Right lobe of liver (tissue), 6 donors: Measurements from ENCODE around the gene CNTN6. TPM values are rescaled to one million over a fixed set of nuclear protein-coding genes. Genes with fewer than 3 reads are reported as not detected.

ENCODE experiments used
- ATAC-seq, 4 donors: fragments of 200-7000 bp; cut with Tn5 transposase; one replicate each; pipeline ENCODE4 v1.9.1; 2020; ENCODE audit warnings: mild to moderate bottlenecking in 4 of 4, moderate library complexity in 4 of 4
- DNase-seq, 3 donors: peaks; one replicate each; pipeline ENCODE4 v3.0.0-alpha.2; 2020
- H3K27ac ChIP-seq, 3 donors: fragments of 200-600 bp; one replicate each; pipeline ENCODE4 v1.8.0; 2022
- H3K27me3 ChIP-seq, 2 donors: fragments of 200-600 bp; one replicate each; pipeline ENCODE4 v1.8.0; 2022
- H3K36me3 ChIP-seq, 4 donors: fragments of 200-600 bp; sonication (generic) in 1 of 4; one replicate each; pipeline versions ENCODE4 v1.5.1 to v1.8.0; 2017 to 2022; ENCODE audit warnings: control low read depth in 1 of 4
- H3K4me1 ChIP-seq, 4 donors: fragments of 200-600 bp; sonication (generic) in 1 of 4; one replicate each; pipeline versions ENCODE4 v1.5.1 to v1.8.0; 2017 to 2022; ENCODE audit warnings: control low read depth in 1 of 4
- H3K4me3 ChIP-seq, 3 donors: fragments of 200-600 bp; one replicate each; pipeline ENCODE4 v1.8.0; 2022
- H3K9me3 ChIP-seq, 4 donors: fragments of 200-600 bp; sonication (generic) in 1 of 4; one replicate each; pipeline versions ENCODE4 v1.5.1 to v1.8.0; 2017 to 2022; ENCODE audit warnings: control low read depth in 1 of 4
- CTCF ChIP-seq, 4 donors: fragments of 200-600 bp in 3 of 4; fragments of 450-650 bp in 1 of 4; IDR thresholded peaks; one replicate each; pipeline versions ENCODE4 v1.5.1 to v1.8.0; 2016 to 2022; ENCODE audit warnings: antibody characterized with exemption in 4 of 4, mild to moderate bottlenecking in 2 of 4
- POLR2A ChIP-seq: fragments of 450-650 bp; IDR thresholded peaks from one replicate; pipeline ENCODE4 v1.6.1; 2017; ENCODE audit warnings: antibody characterized with exemption, mild to moderate bottlenecking
- WGBS: methylation state at CpG from one replicate; pipeline ENCODE4 v1.1.6; 2018; ENCODE audit warnings: low coverage, low lambda C conversion rate; ENCODE audit not compliant: insufficient coverage; ENCODE audit errors: missing lambda C conversion rate; 5-methylcytosine and 5-hydroxymethylcytosine counted together
- intact Hi-C, 2 donors: fragments of 100-400 bp; cut with DNase I; formaldehyde crosslinking; loops; one replicate each; pipeline versions ENCODE4 v1.11.2 to v1.14.1; 2022
- total RNA-seq, 6 experiments: library from RNA; depleted of rRNA in 2 of 6; stranded (reverse); fragments of >200 nt in 2 of 6; fragmentation: NEBNext Ultra II Directional in 3 of 6; extraction: Animal tissue kit (Norgen Biotek cat#: 25700) in 3 of 6; gene quantifications; one replicate each; pipeline versions ENCODE4 v1.1.0 to v1.2.4, GENCODE V29; 2016 to 2023
- donor health status: DM: no; HTN: yes; CAD: no.
- donor health status: DM: no; HTN: no; CAD: no.
- donor health status: DM: no; HTN: no; CAD: no.
- donor health status: DM: no; HTN: yes; CAD: no.
- donor health status: DM: no; HTN: yes; CAD: no.

Gene CNTN6
- total RNA-seq, 6 experiments from 2014 or later = not detected

GRCh38 chr3:1394188-1394587 is 301.4 kb downstream of the CNTN6 start:
- Histone ChIP-seq H3K9me3 (no peaks in the 10 kb centered on the region), H3K36me3 (no peaks in the 10 kb centered on the region), H3K27ac (no peak overlapping the region), H3K4me1 (no peaks in the 10 kb centered on the region), H3K27me3 (no peaks in the 10 kb centered on the region), H3K4me3 (no peak overlapping the region)
- DNase-seq (no peak), ATAC-seq (no peak)
- TF ChIP-seq POLR2A (no peak), CTCF (IDR thresholded peaks at IDR 0.05) (no peak)
- 86% methylated on average over 12 of the region's 19 CpGs for WGBS
- intact Hi-C loops = no loop called here

- no peaks in the 10 kb centered on the region for H3K4me1 ChIP-seq
- H3K36me3 ChIP-seq = no peaks in the 10 kb centered on the region
- no peaks in the 10 kb centered on the region for H3K9me3 ChIP-seq
- no peak overlapping the region for H3K27ac ChIP-seq
- WGBS = 32% methylated on average over 3 of the region's 3 CpGs
- H3K27me3 ChIP-seq = no peaks in the 10 kb centered on the region
- intact Hi-C loops = no loop called here
- TF ChIP-seq POLR2A = no peak
- TF ChIP-seq CTCF (IDR thresholded peaks at IDR 0.05) = no peak
- no peak for DNase-seq
- no peak overlapping the region for H3K4me3 ChIP-seq
- ATAC-seq = no peak
These were observed 307.7 kb downstream of the CNTN6 start for GRCh38 chr3:1400571-1400970.

GRCh38 chr3:1404270-1404962 is 311.6 kb downstream of the CNTN6 start:
- TF ChIP-seq CTCF (IDR thresholded peaks at IDR 0.05) (no peak), POLR2A (no peak)
- WGBS = 17% methylated on average over 2 of the region's 2 CpGs
- intact Hi-C loops = no loop called here
- Histone ChIP-seq H3K36me3 (no peaks in the 10 kb centered on the region), H3K9me3 (no peaks in the 10 kb centered on the region), H3K4me3 (no peak overlapping the region), H3K4me1 (no peaks in the 10 kb centered on the region), H3K27ac (no peak overlapping the region), H3K27me3 (no peaks in the 10 kb centered on the region)
- DNase-seq (no peak), ATAC-seq (no peak)

- intact Hi-C loops = no loop called here
- no peak for TF ChIP-seq POLR2A
- no peaks in the 10 kb centered on the region for H3K4me1 ChIP-seq
These were observed 313.4 kb downstream of the CNTN6 start for GRCh38 chr3:1406250-1406649.

GRCh38 chr3:1421577-1421976 is 328.8 kb downstream of the CNTN6 start:
- DNase-seq (no peak), ATAC-seq (no peak)
- no peaks in the 10 kb centered on the region for H3K36me3 ChIP-seq
- intact Hi-C loops = no loop called here
- TF ChIP-seq CTCF (IDR thresholded peaks at IDR 0.05) = no peak
- no peak for TF ChIP-seq POLR2A
- H3K27me3 ChIP-seq = no peaks in the 10 kb centered on the region
- no peaks in the 10 kb centered on the region for H3K9me3 ChIP-seq
- H3K4me3 ChIP-seq = no peak overlapping the region
- 37% methylated on average over 3 of the region's 3 CpGs for WGBS
- H3K27ac ChIP-seq = no peak overlapping the region
- no peaks in the 10 kb centered on the region for H3K4me1 ChIP-seq

More at GRCh38 chr3:1406250-1406649, 313.4 kb downstream of the CNTN6 start:
- Histone ChIP-seq H3K36me3 (no peaks in the 10 kb centered on the region), H3K27ac (no peak overlapping the region), H3K27me3 (no peaks in the 10 kb centered on the region), H3K4me3 (no peak overlapping the region), H3K9me3 (no peaks in the 10 kb centered on the region)
- DNase-seq = no peak
- no peak for ATAC-seq
